ENCODE data around the gene RTN4IP1. TPM values are rescaled to one million over a fixed set of nuclear protein-coding genes. Genes with fewer than 3 reads are reported as not detected.
A peak's percentile ranks its signal among the peaks of the same experiment; 100 is the strongest.

Gene RTN4IP1
- total and polyA plus RNA-seq, 10 of the 15 experiments (the other 5 are each of a cell fraction or from before 2014, with no cell fraction given), result 8.2 to 17.0 (median 9.8) TPM

- H3K27me3 ChIP-seq (replicated peaks in 1 of 2; ENCODE audit: control insufficient read depth in 2 of 2, insufficient read depth in 2 of 2, low read length in 1 of 2), result no peaks in the 10 kb centered on the region
- DNase-seq (ENCODE audit: low read depth, low spot score), result no peak
- ChIA-PET POLR2A (interaction anchor here (1.1 to 1.6 kb wide), 4 partner anchors 9 to 16 kb away, joined by 3 to 5 read pairs (median 4); no protein-coding TSS in a partner anchor), CTCF (interaction anchor here (0.8 to 1.2 kb wide), 3 partner anchors 27 to 91 kb away, joined by 3 to 4 read pairs (median 3); no protein-coding TSS in a partner anchor), RAD21 (ENCODE audit: unreplicated experiment) (interaction anchor here (0.9 to 1.2 kb wide), 3 partner anchors 14 to 25 kb away, joined by 3 to 5 read pairs (median 4); no protein-coding TSS in a partner anchor), SMC1A (ENCODE audit: uncharacterized antibody, unreplicated experiment) (interaction anchor here (0.7 to 2.5 kb wide), 10 partner anchors 10 to 29 kb away, joined by 3 to 10 read pairs (median 4); no protein-coding TSS in a partner anchor)
- no peak overlapping the region for H2AFZ ChIP-seq (ENCODE audit: control insufficient read depth, low read depth, low read length)
- H3K79me2 ChIP-seq (ENCODE audit: control insufficient read depth, insufficient read depth, low read length), result peaks cover 2% of the 10 kb centered on the region; the same call in 1 of the 2 replicates
- WGBS (ENCODE audit: insufficient coverage, insufficient replicate concordance, low lambda C conversion rate, missing lambda C conversion rate), result 23% methylated on average over 2 of the region's 2 CpGs
- no peak for FAIRE-seq
- H3K36me3 ChIP-seq (ENCODE audit: control insufficient read depth in 2 of 2, insufficient read depth in 2 of 2, low read length in 1 of 2), result peaks cover 3 to 33% of the 10 kb centered on the region in 2 experiments
- no peak overlapping the region for H3K9ac ChIP-seq (ENCODE audit: control insufficient read depth, insufficient read depth, low read length)
- peaks cover 16% of the 10 kb centered on the region for H3K4me1 ChIP-seq (ENCODE audit: control insufficient read depth, insufficient read depth, low read length)
- in situ Hi-C loops (cut with MboI), result no loop called here
- no peak overlapping the region for H3K27ac ChIP-seq (ENCODE audit: control insufficient read depth, insufficient read depth)
- no peak overlapping the region for H3K4me2 ChIP-seq (ENCODE audit: control insufficient read depth, insufficient read depth)
- no peak overlapping the region for H3K4me3 ChIP-seq
- no peaks in the 10 kb centered on the region for H3K9me3 ChIP-seq (replicated peaks; ENCODE audit: control insufficient read depth, insufficient read depth, low read length)
- TF ChIP-seq LARP7 (IDR thresholded peaks at IDR 0.05) (no peak), FOXM1 (IDR thresholded peaks at IDR 0.05; ENCODE audit: low read depth, low read length) (no peak), RELB (IDR thresholded peaks at IDR 0.05; ENCODE audit: low read depth) (peak; percentile 39; the same call in 1 of the 2 replicates), RAD21 (IDR thresholded peaks at IDR 0.05; ENCODE audit: insufficient read depth, low read depth, low read length) (no peak), ZNF24 (IDR thresholded peaks at IDR 0.05) (peak; percentile 95), RUNX3 (IDR thresholded peaks at IDR 0.05; ENCODE audit: low read length) (peak; percentile 16; the same call in 1 of the 2 replicates), SPI1 (IDR thresholded peaks at IDR 0.05; ENCODE audit: borderline replicate concordance, insufficient read depth, low read depth, low read length) (no peak), SUZ12 (IDR thresholded peaks at IDR 0.05; ENCODE audit: unreplicated experiment) (no peak)
- TF ChIP-seq, protein P1, sequence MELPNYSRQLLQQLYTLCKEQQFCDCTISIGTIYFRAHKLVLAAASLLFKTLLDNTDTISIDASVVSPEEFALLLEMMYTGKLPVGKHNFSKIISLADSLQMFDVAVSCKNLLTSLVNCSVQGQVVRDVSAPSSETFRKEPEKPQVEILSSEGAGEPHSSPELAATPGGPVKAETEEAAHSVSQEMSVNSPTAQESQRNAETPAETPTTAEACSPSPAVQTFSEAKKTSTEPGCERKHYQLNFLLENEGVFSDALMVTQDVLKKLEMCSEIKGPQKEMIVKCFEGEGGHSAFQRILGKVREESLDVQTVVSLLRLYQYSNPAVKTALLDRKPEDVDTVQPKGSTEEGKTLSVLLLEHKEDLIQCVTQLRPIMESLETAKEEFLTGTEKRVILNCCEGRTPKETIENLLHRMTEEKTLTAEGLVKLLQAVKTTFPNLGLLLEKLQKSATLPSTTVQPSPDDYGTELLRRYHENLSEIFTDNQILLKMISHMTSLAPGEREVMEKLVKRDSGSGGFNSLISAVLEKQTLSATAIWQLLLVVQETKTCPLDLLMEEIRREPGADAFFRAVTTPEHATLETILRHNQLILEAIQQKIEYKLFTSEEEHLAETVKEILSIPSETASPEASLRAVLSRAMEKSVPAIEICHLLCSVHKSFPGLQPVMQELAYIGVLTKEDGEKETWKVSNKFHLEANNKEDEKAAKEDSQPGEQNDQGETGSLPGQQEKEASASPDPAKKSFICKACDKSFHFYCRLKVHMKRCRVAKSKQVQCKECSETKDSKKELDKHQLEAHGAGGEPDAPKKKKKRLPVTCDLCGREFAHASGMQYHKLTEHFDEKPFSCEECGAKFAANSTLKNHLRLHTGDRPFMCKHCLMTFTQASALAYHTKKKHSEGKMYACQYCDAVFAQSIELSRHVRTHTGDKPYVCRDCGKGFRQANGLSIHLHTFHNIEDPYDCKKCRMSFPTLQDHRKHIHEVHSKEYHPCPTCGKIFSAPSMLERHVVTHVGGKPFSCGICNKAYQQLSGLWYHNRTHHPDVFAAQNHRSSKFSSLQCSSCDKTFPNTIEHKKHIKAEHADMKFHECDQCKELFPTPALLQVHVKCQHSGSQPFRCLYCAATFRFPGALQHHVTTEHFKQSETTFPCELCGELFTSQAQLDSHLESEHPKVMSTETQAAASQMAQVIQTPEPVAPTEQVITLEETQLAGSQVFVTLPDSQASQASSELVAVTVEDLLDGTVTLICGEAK (IDR thresholded peaks at IDR 0.05; ENCODE audit: borderline replicate concordance), result no peak
- TF ChIP-seq, protein P2, sequence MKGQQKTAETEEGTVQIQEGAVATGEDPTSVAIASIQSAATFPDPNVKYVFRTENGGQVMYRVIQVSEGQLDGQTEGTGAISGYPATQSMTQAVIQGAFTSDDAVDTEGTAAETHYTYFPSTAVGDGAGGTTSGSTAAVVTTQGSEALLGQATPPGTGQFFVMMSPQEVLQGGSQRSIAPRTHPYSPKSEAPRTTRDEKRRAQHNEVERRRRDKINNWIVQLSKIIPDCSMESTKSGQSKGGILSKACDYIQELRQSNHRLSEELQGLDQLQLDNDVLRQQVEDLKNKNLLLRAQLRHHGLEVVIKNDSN (IDR thresholded peaks at IDR 0.05; ENCODE audit: borderline replicate concordance, extremely low read length, insufficient read depth, low read depth, low read length), result no peak
- ATAC-seq, result peak; percentile 24
- intact Hi-C loops (cut with micrococcal nuclease; ENCODE audit: unreplicated experiment), result no loop called here
- no peaks in the 10 kb centered on the region for H4K20me1 ChIP-seq (ENCODE audit: control insufficient read depth, insufficient read depth)
- BruUV-seq (replicated peaks), result no TSS peak
These were observed 92.4 kb downstream of the RTN4IP1 start for GRCh38 chr6:106536851-106537250.

All from GM12878 (cell line).